Colon (tissue), 2 donors: Measurements from ENCODE around the gene KRTAP12-1.
"Not testable (repeated sequence)": the region's sequence is repeated elsewhere in the genome, so short reads cannot be mapped to it uniquely, and the experiment has no call there.

Experiments used
- FAIRE-seq: peaks from 2 replicates; lab custom pipeline; 2012; peaks lifted over from hg19 to GRCh38; lab: Jason Lieb, UNC
- donor health status: control.
- donor health status: control.

The KRTAP12-1 gene

GRCh38 chr21:44644878-44645277 is 37.1 kb downstream of the KRTAP12-1 start:
- no peak for FAIRE-seq

- FAIRE-seq, result no peak
Measured at GRCh38 chr21:44643741-44644310, 38.1 kb downstream of the KRTAP12-1 start.

GRCh38 chr21:44640761-44641160 is 41.2 kb downstream of the KRTAP12-1 start:
- no peak for FAIRE-seq

GRCh38 chr21:44639331-44639655 is 42.7 kb downstream of the KRTAP12-1 start:
- FAIRE-seq, result no peak

- not testable (repeated sequence) for FAIRE-seq
Measured at GRCh38 chr21:44638506-44639330, 43.2 kb downstream of the KRTAP12-1 start.

GRCh38 chr21:44637851-44638348 is 44.1 kb downstream of the KRTAP12-1 start:
- not testable (repeated sequence) for FAIRE-seq

GRCh38 chr21:44637018-44637850 is 44.7 kb downstream of the KRTAP12-1 start, which contains the start of gene KRTAP10-10:
Gene KRTAP10-10 (plus strand): TSS chr21:44637356. CDS start chr21:44637418, 62 bp downstream.
- FAIRE-seq, result no peak

GRCh38 chr21:44636209-44637017 is 45.5 kb downstream of the KRTAP12-1 start:
- no peak for FAIRE-seq

- no peak for FAIRE-seq
Measured at GRCh38 chr21:44632067-44632466, 49.9 kb downstream of the KRTAP12-1 start.
